Measurements from ENCODE around the gene ERN2.

DNA sequence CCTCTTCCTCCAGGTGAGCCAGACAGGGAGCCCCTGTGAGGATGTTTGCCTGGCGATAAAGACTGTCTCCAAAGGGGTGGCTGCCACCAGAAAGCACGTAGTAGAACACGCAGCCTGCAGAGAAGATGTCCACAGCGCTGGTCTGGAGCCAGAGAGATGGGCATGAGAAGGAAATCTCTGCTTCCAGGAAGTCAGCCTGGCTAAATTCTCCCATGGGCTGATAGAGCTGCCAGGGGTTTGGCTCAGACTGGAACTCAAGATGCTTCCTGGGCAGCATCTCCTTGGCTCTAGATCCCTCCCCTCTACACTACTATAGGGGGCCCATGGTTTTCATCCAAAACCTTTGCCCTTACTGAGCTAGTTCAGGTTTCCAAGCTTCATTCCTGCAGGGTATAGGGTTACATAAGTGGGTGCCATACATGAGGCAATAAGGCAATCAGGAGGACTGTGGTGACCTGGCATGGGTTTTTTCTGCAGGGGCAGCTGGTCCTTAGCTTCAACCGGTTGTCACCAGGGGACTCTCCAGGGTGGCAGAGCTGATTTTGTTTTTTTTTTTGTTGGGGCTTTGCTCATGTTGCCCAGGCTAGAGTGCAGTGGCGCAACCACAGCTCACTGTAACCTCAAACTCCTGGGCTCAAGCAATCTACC lies 20.7 kb downstream of the ERN2 start:
- TF ChIP-seq, protein P1, sequence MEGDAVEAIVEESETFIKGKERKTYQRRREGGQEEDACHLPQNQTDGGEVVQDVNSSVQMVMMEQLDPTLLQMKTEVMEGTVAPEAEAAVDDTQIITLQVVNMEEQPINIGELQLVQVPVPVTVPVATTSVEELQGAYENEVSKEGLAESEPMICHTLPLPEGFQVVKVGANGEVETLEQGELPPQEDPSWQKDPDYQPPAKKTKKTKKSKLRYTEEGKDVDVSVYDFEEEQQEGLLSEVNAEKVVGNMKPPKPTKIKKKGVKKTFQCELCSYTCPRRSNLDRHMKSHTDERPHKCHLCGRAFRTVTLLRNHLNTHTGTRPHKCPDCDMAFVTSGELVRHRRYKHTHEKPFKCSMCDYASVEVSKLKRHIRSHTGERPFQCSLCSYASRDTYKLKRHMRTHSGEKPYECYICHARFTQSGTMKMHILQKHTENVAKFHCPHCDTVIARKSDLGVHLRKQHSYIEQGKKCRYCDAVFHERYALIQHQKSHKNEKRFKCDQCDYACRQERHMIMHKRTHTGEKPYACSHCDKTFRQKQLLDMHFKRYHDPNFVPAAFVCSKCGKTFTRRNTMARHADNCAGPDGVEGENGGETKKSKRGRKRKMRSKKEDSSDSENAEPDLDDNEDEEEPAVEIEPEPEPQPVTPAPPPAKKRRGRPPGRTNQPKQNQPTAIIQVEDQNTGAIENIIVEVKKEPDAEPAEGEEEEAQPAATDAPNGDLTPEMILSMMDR (IDR thresholded peaks at IDR 0.05): no peak
- TF ChIP-seq POLR2A (IDR thresholded peaks at IDR 0.05): no peak
- no peak for TF ChIP-seq EP300 (IDR thresholded peaks at IDR 0.05)
